Activated B cell treated with CpG ODN at 0.5 μM for 24 hours (primary cell): ENCODE results near the gene P2RX3. TPM values are rescaled to one million over a fixed set of nuclear protein-coding genes. Genes with fewer than 3 reads are reported as not detected.

Source experiments
- ATAC-seq: fragments of 200-7000 bp; cut with Tn5 transposase; one replicate; pipeline ENCODE4 v1.10.0; 2021; ENCODE audit warnings: low read depth, mild to moderate bottlenecking, moderate library complexity
- CTCF ChIA-PET: fragments of 350-600 bp; sonication (Branson Sonifier 250); formaldehyde crosslinking; loops from one replicate; lab custom pipeline; 2021; ENCODE audit warnings: antibody characterized with exemption; lab: Charles Lee
- POLR2A ChIA-PET: fragments of 350-600 bp; sonication (Branson Sonifier 250); formaldehyde crosslinking; loops from one replicate; lab custom pipeline; 2021; ENCODE audit warnings: antibody characterized with exemption; lab: Charles Lee
- DNase-seq: peaks from one replicate; pipeline ENCODE4 v3.0.0; 2022
- H3K27ac Mint-ChIP-seq: one replicate; pipeline ENCODE4 v1.8.0; 2020; ENCODE audit warnings: mixed read lengths
- H3K27me3 Mint-ChIP-seq: one replicate; pipeline ENCODE4 v1.8.0; 2021; ENCODE audit warnings: mixed read lengths
- H3K36me3 Mint-ChIP-seq: one replicate; pipeline ENCODE4 v1.8.0; 2021; ENCODE audit warnings: low read depth, mixed read lengths
- H3K4me1 Mint-ChIP-seq: one replicate; pipeline ENCODE4 v1.8.0; 2021; ENCODE audit warnings: mixed read lengths
- H3K4me3 Mint-ChIP-seq: one replicate; pipeline ENCODE4 v1.8.0; 2020; ENCODE audit warnings: mild to moderate bottlenecking, mixed read lengths
- H3K9me3 Mint-ChIP-seq: one replicate; pipeline ENCODE4 v1.8.0; 2020; ENCODE audit warnings: mixed read lengths
- intact Hi-C: fragments of 100-400 bp; cut with micrococcal nuclease; formaldehyde crosslinking; loops from one replicate; pipeline ENCODE4 v1.15.1; 2024
- total RNA-seq: library from RNA; stranded (reverse); gene quantifications from 2 replicates; pipeline ENCODE4 v1.2.3, GENCODE V29; 2022
- TF ChIP-seq, protein P1 (sequence below): fragments of 200-600 bp; IDR thresholded peaks from one replicate; pipeline ENCODE4 v1.8.0; 2022; ENCODE audit warnings: antibody characterized with exemption, mild to moderate bottlenecking

P2RX3 gene
- total RNA-seq, 1 donor from 2014 or later: not detected

DNA sequence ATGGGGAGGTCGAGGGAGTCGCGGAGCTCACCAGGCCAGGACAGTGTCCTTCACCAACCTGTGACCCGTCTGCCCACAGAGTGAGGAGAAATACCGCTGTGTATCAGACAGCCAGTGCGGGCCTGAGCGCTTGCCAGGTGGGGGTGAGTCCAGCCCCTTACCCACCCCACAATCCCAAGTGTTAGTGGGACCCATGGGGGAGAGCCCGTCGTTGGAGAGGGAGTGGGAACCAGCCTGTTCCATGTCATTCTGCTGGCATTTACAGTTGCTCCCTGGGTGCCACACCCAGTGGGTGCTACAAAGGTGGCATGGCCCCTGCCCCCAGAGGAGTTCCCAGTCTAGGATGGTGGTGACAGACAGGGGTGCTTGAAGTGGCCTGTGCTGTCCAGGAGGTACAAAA is 9.2 kb downstream of the P2RX3 start:
- Mint-ChIP-seq H3K4me3 (no peak overlapping the region), H3K4me1 (peaks cover 3% of the 10 kb centered on the region), H3K27ac (no peak overlapping the region), H3K36me3 (no peaks in the 10 kb centered on the region), H3K9me3 (peaks cover 5% of the 10 kb centered on the region), H3K27me3 (peaks cover 8% of the 10 kb centered on the region)
- CTCF ChIA-PET: interaction anchor here (2.6 to 4.0 kb wide), 3 partner anchors 110 to 295 kb away, joined by 21 to 77 read pairs (median 28); no protein-coding TSS in a partner anchor
- TF ChIP-seq, protein P1, sequence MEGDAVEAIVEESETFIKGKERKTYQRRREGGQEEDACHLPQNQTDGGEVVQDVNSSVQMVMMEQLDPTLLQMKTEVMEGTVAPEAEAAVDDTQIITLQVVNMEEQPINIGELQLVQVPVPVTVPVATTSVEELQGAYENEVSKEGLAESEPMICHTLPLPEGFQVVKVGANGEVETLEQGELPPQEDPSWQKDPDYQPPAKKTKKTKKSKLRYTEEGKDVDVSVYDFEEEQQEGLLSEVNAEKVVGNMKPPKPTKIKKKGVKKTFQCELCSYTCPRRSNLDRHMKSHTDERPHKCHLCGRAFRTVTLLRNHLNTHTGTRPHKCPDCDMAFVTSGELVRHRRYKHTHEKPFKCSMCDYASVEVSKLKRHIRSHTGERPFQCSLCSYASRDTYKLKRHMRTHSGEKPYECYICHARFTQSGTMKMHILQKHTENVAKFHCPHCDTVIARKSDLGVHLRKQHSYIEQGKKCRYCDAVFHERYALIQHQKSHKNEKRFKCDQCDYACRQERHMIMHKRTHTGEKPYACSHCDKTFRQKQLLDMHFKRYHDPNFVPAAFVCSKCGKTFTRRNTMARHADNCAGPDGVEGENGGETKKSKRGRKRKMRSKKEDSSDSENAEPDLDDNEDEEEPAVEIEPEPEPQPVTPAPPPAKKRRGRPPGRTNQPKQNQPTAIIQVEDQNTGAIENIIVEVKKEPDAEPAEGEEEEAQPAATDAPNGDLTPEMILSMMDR: no peak
- POLR2A ChIA-PET: interaction anchor here (0.6 kb wide), 1 partner anchor 112 kb away, joined by 3 read pairs; no protein-coding TSS in a partner anchor
- no peak for ATAC-seq
- intact Hi-C loops: loop anchor here (2.0 to 5.0 kb wide), 5 partner anchors 80 to 1440 kb away; partner anchors contain the start of genes LPXN, SLC43A3 and ZFP91
- no peak for DNase-seq

DNA sequence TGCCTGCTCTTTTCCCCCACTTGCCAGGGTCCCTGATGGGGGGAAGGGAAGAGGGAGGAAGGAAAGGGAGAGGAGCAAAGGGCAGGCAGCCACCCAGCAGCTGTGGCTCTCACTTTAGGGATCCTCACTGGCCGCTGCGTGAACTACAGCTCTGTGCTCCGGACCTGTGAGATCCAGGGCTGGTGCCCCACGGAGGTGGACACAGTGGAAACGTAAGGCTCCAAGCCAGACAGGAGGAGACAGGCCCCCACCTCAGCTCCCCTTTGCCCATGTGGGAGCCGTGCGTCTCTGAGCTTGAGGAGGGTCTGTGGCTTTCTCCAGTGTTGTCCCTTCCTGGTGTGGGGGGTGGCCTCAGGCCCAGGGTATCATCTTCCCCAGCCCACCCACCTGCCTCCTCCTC is 9.9 kb downstream of the P2RX3 start:
- POLR2A ChIA-PET: no interaction called here
- H3K9me3 Mint-ChIP-seq: peaks cover 5% of the 10 kb centered on the region
- H3K4me1 Mint-ChIP-seq: peaks cover 3% of the 10 kb centered on the region
- intact Hi-C loops: loop anchor here (5.0 kb wide), 4 partner anchors 79 to 1439 kb away; partner anchors contain the start of genes LPXN, SLC43A3 and ZFP91
- H3K27me3 Mint-ChIP-seq: peaks cover 11% of the 10 kb centered on the region
- TF ChIP-seq, protein P1: no peak
- DNase-seq: no peak
- H3K27ac Mint-ChIP-seq: no peak overlapping the region
- CTCF ChIA-PET: interaction anchor here (0.7 to 4.0 kb wide), 3 partner anchors 17 to 294 kb away, joined by 3 to 77 read pairs (median 28); no protein-coding TSS in a partner anchor
- H3K4me3 Mint-ChIP-seq: no peak overlapping the region
- ATAC-seq: no peak
- no peaks in the 10 kb centered on the region for H3K36me3 Mint-ChIP-seq

DNA sequence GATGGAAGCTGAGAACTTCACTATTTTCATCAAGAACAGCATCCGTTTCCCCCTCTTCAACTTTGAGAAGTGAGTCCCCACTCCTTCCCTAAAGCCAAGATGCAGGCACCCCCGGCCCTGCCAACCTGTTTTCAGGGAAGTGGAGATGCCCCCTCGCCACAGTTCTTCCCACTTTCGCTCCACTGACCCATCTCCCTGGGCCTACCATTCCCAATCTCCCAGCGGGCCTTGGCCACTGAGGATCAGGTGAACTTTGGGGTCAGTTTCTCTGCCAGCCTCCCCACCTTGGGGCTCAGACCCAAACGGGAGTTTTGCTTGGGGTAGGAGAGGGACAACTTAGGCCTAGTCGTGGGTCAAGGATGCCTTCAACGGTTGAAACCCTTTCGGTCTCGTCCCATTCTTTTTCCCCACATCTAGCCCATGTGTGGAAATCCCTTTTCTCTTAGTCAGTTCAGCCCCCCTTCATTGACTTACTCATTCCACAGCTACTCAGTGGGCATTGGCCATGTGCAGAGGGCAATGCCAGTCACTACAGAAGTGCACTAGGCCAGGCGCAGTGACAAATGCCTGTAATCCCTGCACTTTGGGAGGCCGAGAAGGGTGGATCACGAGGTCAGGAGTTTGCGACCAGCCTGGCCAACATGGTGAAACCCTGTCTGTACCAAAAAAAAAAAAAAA is 10.6 kb downstream of the P2RX3 start:
- intact Hi-C loops: loop anchor here (5.0 kb wide), 4 partner anchors 79 to 1439 kb away; partner anchors contain the start of genes LPXN, SLC43A3 and ZFP91
- Mint-ChIP-seq H3K9me3 (peaks cover 5% of the 10 kb centered on the region), H3K36me3 (no peaks in the 10 kb centered on the region), H3K27me3 (peaks cover 11% of the 10 kb centered on the region), H3K27ac (no peak overlapping the region), H3K4me3 (no peak overlapping the region), H3K4me1 (peaks cover 3% of the 10 kb centered on the region)
- DNase-seq (no peak), ATAC-seq (no peak)
- CTCF ChIA-PET: interaction anchor here (0.6 to 4.0 kb wide), 4 partner anchors 18 to 468 kb away, joined by 3 to 77 read pairs (median 3); no protein-coding TSS in a partner anchor
- TF ChIP-seq, protein P1: no peak
- POLR2A ChIA-PET: no interaction called here

DNA sequence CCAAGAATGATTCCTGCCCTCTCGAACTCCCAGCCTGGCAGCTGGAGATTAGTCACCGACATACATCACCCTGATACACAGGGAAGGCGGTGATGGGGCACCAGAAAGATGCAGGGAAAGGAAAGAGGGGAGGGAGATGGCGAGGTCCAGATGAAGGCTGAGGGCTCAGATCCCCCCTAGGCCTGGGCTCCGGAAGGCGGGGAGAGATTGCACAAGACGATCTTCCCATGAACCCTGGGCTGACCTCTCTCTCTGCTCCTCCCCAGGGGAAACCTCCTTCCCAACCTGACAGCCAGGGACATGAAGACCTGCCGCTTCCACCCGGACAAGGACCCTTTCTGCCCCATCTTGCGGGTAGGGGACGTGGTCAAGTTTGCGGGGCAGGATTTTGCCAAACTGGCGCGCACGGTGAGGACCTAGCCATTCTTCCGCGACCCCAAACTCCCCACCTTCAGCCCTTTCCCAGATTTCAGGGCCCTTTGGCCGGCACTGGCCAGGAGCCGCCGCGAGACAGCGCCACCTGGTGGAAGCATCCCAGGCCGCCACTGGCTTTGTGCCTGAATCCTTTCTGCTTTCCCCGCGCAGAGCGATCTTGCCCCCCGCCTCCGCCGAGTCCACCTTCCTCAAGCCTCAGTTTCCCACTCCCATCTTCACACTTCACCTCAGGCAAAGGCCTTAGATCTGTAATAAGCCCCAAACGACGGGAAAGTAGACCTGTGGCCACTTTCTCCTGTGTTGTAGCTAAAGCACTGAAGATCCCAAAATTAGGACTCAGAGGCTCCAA is 11.5 kb downstream of the P2RX3 start:
- Mint-ChIP-seq H3K36me3 (no peaks in the 10 kb centered on the region), H3K27ac (no peak overlapping the region), H3K4me1 (peaks cover 6% of the 10 kb centered on the region), H3K9me3 (peaks cover 5% of the 10 kb centered on the region), H3K27me3 (peaks cover 14% of the 10 kb centered on the region), H3K4me3 (no peak overlapping the region)
- TF ChIP-seq, protein P1: no peak
- DNase-seq (peak; percentile 61), ATAC-seq (peak; percentile 59)
- ChIA-PET POLR2A (interaction anchor here (0.7 kb wide), 1 partner anchor 711 kb away, joined by 4 read pairs; no protein-coding TSS in a partner anchor), CTCF (interaction anchor here (0.6 to 1.6 kb wide), 3 partner anchors 177 to 467 kb away, joined by 3 to 4 read pairs (median 3); no protein-coding TSS in a partner anchor)
- intact Hi-C loops: loop anchor here (5.0 kb wide), 4 partner anchors 78 to 1438 kb away; partner anchors contain the start of genes LPXN, SLC43A3 and ZFP91
